GM12873 (cell line): ENCODE measurements around the gene KRTAP1-4.
"Not testable (repeated sequence)": the region's sequence is repeated elsewhere in the genome, so short reads cannot be mapped to it uniquely, and the experiment has no call there.

ENCODE experiments used
- TF ChIP-seq, protein P1 (sequence below): IDR thresholded peaks from 2 replicates; pipeline ENCODE4 v1.5.1; 2012; ENCODE audit warnings: low read depth, mild to moderate bottlenecking, moderate library complexity, low read length, control low read depth; ENCODE audit not compliant: insufficient read depth; ENCODE audit errors: missing control alignments

The KRTAP1-4 gene

DNA sequence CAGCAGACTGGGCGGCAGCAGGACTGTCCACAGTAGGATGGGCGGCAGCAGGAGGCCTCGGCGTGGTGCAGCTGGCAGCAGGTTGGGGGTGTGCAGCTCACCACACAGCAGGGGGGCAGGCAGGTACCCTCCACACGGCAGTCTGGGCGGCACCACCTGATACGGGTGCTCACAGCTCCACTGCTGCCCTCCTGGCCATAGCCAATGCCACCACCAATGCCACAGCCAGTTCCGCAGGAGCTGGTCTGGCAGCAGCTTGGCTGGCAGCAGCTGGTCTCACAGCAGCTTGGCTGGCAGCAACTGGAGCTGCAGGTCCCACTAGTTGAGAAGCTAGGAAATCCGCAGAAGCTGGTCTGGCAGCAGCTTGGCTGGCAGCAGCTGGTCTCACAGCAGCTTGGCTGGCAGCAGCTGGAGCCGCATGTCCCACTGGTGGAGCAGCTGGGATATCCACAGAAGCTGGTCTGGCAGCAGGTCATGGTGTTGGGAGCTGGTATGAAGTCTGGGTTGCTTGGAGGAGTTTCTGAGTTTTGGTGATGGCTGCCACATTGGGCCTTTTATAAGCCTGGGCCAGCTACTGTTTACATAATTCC, 4.4 kb upstream of the KRTAP1-4 start, which contains the start of gene KRTAP1-3:
TSS of gene KRTAP1-3 (minus strand) at position 529 of the 590 bp plus-strand sequence. CDS start at position 476, 53 bp downstream.
- TF ChIP-seq, protein P1, sequence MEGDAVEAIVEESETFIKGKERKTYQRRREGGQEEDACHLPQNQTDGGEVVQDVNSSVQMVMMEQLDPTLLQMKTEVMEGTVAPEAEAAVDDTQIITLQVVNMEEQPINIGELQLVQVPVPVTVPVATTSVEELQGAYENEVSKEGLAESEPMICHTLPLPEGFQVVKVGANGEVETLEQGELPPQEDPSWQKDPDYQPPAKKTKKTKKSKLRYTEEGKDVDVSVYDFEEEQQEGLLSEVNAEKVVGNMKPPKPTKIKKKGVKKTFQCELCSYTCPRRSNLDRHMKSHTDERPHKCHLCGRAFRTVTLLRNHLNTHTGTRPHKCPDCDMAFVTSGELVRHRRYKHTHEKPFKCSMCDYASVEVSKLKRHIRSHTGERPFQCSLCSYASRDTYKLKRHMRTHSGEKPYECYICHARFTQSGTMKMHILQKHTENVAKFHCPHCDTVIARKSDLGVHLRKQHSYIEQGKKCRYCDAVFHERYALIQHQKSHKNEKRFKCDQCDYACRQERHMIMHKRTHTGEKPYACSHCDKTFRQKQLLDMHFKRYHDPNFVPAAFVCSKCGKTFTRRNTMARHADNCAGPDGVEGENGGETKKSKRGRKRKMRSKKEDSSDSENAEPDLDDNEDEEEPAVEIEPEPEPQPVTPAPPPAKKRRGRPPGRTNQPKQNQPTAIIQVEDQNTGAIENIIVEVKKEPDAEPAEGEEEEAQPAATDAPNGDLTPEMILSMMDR, result not testable (repeated sequence)

DNA sequence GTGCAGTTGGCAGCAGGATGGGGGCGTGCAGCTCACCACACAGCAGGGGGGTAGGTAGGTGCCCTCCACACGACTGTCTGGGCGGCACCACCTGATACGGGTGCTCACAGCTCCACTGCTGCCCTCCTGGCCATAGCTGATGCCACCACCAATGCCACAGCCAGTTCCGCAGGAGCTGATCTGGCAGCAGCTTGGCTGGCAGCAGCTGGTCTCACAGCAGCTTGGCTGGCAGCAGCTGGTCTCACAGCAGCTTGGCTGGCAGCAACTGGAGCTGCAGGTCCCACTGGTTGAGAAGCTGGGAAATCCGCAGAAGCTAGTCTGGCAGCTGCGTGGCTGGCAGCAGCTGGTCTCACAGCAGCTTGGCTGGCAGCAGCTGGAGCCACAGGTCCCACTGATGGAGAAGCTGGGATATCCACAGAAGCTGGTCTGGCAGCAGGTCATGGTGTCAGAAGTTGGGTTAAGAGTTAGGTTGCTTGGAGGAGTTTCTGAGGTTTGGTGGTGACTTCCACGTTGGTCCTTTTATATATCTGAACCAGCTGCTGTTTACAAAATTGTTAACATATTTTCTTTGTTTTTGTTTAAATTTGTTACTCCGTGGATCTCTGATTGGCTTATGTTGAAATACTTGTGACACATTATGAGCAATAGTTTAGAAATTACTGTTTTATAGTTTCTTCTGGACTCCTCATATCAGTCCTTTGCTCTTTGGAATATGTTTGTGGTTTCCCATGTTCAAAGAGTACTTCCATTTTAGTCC, 3.1 kb downstream of the KRTAP1-4 start, which contains the start of gene KRTAP1-5:
TSS of gene KRTAP1-5 (minus strand) at position 494 of the 757 bp plus-strand sequence. CDS start at position 441, 53 bp downstream.
- TF ChIP-seq, protein P1, result no peak

DNA sequence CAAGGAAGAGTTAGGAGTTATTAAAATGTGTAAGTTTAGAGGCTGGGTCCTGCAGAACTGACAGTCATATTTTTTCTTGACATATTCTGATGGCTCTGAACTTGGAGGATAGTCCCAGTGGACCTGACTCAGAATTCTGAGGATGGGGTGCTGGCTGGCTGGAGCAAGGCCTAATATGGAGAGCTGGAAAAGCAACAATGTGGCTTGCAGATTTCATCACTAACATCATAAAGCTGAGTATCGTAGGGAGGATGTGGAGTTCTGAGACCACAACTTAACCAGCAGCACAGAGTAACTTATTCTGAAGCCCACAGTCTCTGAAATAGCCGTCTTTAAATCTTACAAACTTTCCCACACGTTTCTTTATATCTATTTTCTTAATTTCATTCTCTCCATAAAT, 5.3 kb downstream of the KRTAP1-4 start:
- TF ChIP-seq, protein P1, result no peak

GRCh38 chr17:41020336-41020735, 9.7 kb downstream of the KRTAP1-4 start:
- TF ChIP-seq, protein P1, result no peak

DNA sequence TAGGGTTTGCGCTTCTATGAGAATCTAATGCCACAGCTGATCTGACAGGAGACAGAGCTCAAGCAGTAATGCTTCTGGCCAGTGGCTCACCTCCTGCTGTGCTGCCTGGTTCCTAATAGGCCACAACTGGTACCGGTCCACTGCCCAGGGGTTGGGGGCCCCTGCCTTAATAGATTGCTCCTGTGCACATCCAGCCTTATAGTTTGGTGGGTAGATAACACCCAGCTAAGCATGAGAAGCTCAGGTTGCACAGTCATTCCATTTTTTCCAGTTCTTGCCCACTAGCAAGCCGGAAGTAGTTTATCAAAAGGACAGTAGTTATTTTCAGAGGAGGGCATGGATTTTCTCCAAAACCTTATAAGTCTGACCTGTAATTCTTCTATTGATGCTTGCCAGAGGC, 10.6 kb downstream of the KRTAP1-4 start:
- TF ChIP-seq, protein P1, result no peak

- TF ChIP-seq, protein P1, result no peak
These were observed 11.5 kb downstream of the KRTAP1-4 start for GRCh38 chr17:41018541-41018940.

DNA sequence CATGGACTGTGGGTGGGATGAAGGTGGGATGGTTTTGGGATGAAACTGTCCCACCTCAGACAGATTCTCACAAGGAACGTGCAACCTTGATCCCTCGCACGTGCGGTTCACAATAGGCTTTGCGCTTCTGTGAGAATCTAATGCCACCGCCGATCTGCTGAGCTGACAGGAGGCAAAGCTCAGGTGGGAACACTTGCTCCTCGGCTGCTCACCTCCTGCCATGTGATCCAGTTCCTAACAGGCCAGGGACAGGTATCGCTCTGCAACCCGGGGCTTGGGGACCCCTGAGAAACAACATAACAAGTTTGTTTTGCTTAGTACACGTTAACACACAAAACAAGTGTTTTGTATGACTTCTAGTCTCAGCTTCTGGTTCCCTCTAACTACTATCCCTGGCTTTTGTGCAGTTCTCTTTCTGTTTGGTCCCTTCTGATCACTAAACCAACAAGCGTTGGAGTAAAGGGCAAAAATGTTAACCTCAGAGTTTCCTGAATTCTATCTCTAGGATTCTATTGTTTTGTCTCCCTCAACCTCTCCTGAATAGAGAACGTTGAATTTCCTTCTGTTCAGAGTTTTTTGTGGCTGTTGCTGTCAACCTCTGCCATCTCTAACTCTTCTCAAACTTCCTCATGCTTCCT, 13.3 kb downstream of the KRTAP1-4 start:
- TF ChIP-seq, protein P1, result no peak
